ENCODE results near the gene KRT20. TPM values are rescaled to one million over a fixed set of nuclear protein-coding genes. Genes with fewer than 3 reads are reported as not detected.

KRT20 gene
- total and polyA plus RNA-seq, 5 donors: 0.14 TPM; not detected in 4

DNA sequence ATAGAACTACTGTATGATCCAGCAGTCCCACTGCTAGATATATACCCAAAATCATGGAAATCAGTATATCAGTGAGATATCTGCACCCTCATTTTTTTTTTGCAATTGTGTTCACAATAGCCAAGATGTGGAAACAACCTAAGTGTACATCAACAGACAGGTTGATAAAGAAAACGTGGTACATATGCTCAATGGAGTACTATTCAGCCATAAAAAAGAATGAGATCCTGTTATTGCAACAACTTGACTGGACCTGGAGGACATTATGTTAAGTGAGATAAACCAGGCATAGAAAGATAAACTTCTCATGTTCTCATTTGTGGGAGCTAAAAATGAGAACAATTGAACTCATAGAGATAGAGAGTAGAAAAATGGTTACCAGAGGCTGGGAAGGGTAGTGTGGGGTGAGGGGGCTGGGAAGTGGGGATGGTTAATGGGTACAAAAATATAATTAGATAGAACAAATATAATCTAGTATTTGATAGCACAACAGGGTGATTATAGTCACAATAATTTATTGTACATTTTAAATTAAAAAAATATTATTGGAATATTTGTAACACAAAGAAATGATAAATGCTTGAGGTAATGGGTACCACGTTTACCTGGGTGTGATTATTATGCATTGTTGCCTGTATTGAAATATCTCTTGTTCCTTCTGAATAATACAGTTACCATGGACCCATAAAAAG lies 54.8 kb downstream of the KRT20 start:
- Histone ChIP-seq H3K27me3 (ENCODE audit: control insufficient read depth, insufficient read depth) (no peaks in the 10 kb centered on the region), H3K27ac (ENCODE audit: low read length) (no peak overlapping the region), H3K9me3 (ENCODE audit: control insufficient read depth, low read length) (no peaks in the 10 kb centered on the region), H3K4me1 (ENCODE audit: control insufficient read depth, insufficient read depth, low read length) (peaks cover 8% of the 10 kb centered on the region), H3K4me3 (ENCODE audit: low read length) (no peak overlapping the region)
- WGBS: 88% methylated on average over 2 of the region's 2 CpGs
- intact Hi-C loops (cut with DNase I): no loop called here
- no peak for ATAC-seq
- DNase-seq: no peak

DNA sequence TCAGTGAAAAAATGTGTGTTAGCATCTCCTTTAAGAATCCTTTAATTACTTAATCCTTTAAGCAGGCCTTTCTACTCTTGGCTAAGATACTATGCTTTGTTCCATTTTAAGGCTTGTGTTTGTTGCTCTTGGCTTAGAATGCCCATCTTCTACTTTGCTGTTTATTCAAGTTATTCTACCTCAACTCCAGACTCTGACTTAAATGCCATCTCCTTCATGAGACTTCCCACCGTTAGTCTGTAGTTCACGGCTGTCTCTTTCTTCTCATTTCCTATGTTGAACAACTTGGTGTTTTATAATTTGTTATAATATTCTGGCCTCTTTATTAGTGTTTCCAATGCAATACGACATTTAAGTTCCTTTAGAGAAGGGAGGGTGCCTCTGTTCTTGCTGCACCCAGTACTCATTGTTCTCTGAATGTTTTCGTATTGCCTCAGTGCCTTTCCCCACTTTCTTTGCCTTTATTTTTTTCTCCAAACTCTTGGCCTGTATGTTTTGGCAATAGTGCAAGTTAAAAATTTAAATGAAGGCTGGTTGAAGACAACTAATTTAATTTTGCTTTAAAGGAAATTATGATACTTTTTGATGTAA lies 56.5 kb downstream of the KRT20 start:
- 46% methylated on average over 4 of the region's 4 CpGs for WGBS
- intact Hi-C loops (cut with DNase I): no loop called here
- DNase-seq (no peak), ATAC-seq (peak; percentile 87 to 95)
- Histone ChIP-seq H3K27ac (ENCODE audit: low read length) (no peak overlapping the region), H3K9me3 (ENCODE audit: control insufficient read depth, low read length) (no peaks in the 10 kb centered on the region), H3K4me1 (ENCODE audit: control insufficient read depth, insufficient read depth, low read length) (peaks cover 8% of the 10 kb centered on the region), H3K27me3 (ENCODE audit: control insufficient read depth, insufficient read depth) (no peaks in the 10 kb centered on the region), H3K4me3 (ENCODE audit: low read length) (no peak overlapping the region)

DNA sequence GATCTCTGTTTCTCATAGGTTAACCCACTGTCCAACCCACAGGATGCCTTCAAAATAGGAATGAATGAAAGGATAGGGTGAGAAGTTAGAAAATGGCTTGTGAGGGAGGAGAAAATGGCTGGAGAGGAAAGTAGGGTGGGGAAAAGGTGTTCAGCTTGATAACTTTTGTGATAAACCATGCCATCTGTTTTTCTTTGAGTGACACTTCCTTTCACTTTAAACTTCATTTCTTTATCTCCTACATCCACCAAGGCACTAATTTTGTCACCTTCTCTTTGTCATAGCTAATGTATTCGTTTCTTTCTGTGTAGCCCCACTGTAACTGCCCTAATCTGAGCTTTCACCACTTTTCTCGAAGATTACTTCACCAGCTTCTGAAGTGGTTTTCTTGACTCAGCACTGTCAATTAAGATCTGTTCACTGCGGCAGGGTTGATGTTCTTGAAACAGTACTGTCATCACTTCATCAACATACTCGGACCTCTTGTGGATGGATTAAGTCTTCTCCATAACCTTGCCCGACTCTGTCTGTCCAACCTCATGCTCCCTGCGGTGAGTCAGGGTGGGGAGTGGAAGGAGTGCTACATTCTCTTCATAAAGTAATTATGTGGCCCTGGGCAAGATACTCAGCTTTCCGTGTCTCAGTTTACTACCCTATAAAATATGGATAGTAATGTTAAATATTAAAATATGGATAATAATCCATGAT lies 57.1 kb downstream of the KRT20 start:
- Histone ChIP-seq H3K4me1 (ENCODE audit: control insufficient read depth, insufficient read depth, low read length) (peaks cover 8% of the 10 kb centered on the region), H3K9me3 (ENCODE audit: control insufficient read depth, low read length) (no peaks in the 10 kb centered on the region), H3K27ac (ENCODE audit: low read length) (peak overlapping the region; percentile 77), H3K4me3 (ENCODE audit: low read length) (no peak overlapping the region), H3K27me3 (ENCODE audit: control insufficient read depth, insufficient read depth) (no peaks in the 10 kb centered on the region)
- intact Hi-C loops (cut with DNase I): no loop called here
- DNase-seq (peak in 2 of 3 donors; percentile 12 to 41), ATAC-seq (peak; percentile 67 to 81)
- WGBS: 34% methylated on average over 7 of the region's 7 CpGs

Other genes with a start within 250 kb of the KRT20 start
- gene SMARCE1, start 237.4 kb downstream of the KRT20 start, total RNA-seq: 10 to 100 TPM; 69.2 to 72.0 (median 71.4) TPM
- 51.8 TPM for gene SMARCE1, start 237.4 kb downstream of the KRT20 start, polyA plus RNA-seq
- gene KRT222, start 220.1 kb downstream of the KRT20 start, total RNA-seq: 1 to 10 TPM in 1 of 4 donors, under 1 TPM in 3; 0.45 to 1.4 (median 0.58) TPM
- 1.5 TPM for gene KRT222, start 220.1 kb downstream of the KRT20 start, polyA plus RNA-seq
- gene KRT24, start 181.5 kb downstream of the KRT20 start, total RNA-seq: not detected
- gene KRT24, start 181.5 kb downstream of the KRT20 start, polyA plus RNA-seq: 0.16 TPM
- not detected for gene KRT25, start 129.9 kb downstream of the KRT20 start, total RNA-seq
- gene KRT25, start 129.9 kb downstream of the KRT20 start, polyA plus RNA-seq: not detected
- not detected for gene KRT26, start 113.0 kb downstream of the KRT20 start, total RNA-seq
- gene KRT26, start 113.0 kb downstream of the KRT20 start, polyA plus RNA-seq: not detected
- under 1 TPM in 1 of 4 donors, not detected in 3; 0.21 TPM for gene KRT27, start 102.7 kb downstream of the KRT20 start, total RNA-seq
- gene KRT27, start 102.7 kb downstream of the KRT20 start, polyA plus RNA-seq: 0.43 TPM
- gene KRT28, start 85.3 kb downstream of the KRT20 start, total RNA-seq: not detected
- not detected for gene KRT28, start 85.3 kb downstream of the KRT20 start, polyA plus RNA-seq
- gene KRT10, start 62.6 kb downstream of the KRT20 start, total RNA-seq: 10 to 100 TPM; 65.8 to 79.5 (median 74.0) TPM
- gene KRT10, start 62.6 kb downstream of the KRT20 start, polyA plus RNA-seq: 71.8 TPM
- not detected for gene KRT12, start 18.0 kb downstream of the KRT20 start, total RNA-seq
- gene KRT12, start 18.0 kb downstream of the KRT20 start, polyA plus RNA-seq: not detected
- not detected for gene KRT23, start 52.4 kb upstream of the KRT20 start, total RNA-seq
- gene KRT23, start 52.4 kb upstream of the KRT20 start, polyA plus RNA-seq: not detected
- not detected for gene KRT39, start 81.7 kb upstream of the KRT20 start, total RNA-seq
- not detected for gene KRT39, start 81.7 kb upstream of the KRT20 start, polyA plus RNA-seq
- not detected for gene KRT40, start 99.1 kb upstream of the KRT20 start, total RNA-seq
- not detected for gene KRT40, start 99.1 kb upstream of the KRT20 start, polyA plus RNA-seq
- not detected for gene KRTAP3-3, start 108.9 kb upstream of the KRT20 start, total RNA-seq
- not detected for gene KRTAP3-3, start 108.9 kb upstream of the KRT20 start, polyA plus RNA-seq
- gene KRTAP3-2, start 114.7 kb upstream of the KRT20 start, total RNA-seq: not detected
- gene KRTAP3-2, start 114.7 kb upstream of the KRT20 start, polyA plus RNA-seq: not detected
- gene KRTAP3-1, start 123.9 kb upstream of the KRT20 start, total RNA-seq: not detected
- not detected for gene KRTAP3-1, start 123.9 kb upstream of the KRT20 start, polyA plus RNA-seq
- gene KRTAP1-5, start 142.0 kb upstream of the KRT20 start, total RNA-seq: not detected
- gene KRTAP1-5, start 142.0 kb upstream of the KRT20 start, polyA plus RNA-seq: not detected
- gene KRTAP1-4, start 145.0 kb upstream of the KRT20 start, total RNA-seq: not detected
- not detected for gene KRTAP1-4, start 145.0 kb upstream of the KRT20 start, polyA plus RNA-seq
- not detected for gene KRTAP1-3, start 149.6 kb upstream of the KRT20 start, total RNA-seq
- not detected for gene KRTAP1-3, start 149.6 kb upstream of the KRT20 start, polyA plus RNA-seq
- gene KRTAP1-1, start 156.2 kb upstream of the KRT20 start, total RNA-seq: not detected
- gene KRTAP1-1, start 156.2 kb upstream of the KRT20 start, polyA plus RNA-seq: not detected
- gene KRTAP2-1, start 162.1 kb upstream of the KRT20 start, total RNA-seq: not detected
- gene KRTAP2-1, start 162.1 kb upstream of the KRT20 start, polyA plus RNA-seq: not detected
- not detected for gene KRTAP2-2, start 170.0 kb upstream of the KRT20 start, total RNA-seq
- not detected for gene KRTAP2-2, start 170.0 kb upstream of the KRT20 start, polyA plus RNA-seq
- gene KRTAP2-3, start 174.9 kb upstream of the KRT20 start, total RNA-seq: not detected
- not detected for gene KRTAP2-3, start 174.9 kb upstream of the KRT20 start, polyA plus RNA-seq
- gene KRTAP2-4, start 180.6 kb upstream of the KRT20 start, total RNA-seq: not detected
- gene KRTAP2-4, start 180.6 kb upstream of the KRT20 start, polyA plus RNA-seq: not detected
- not detected for gene KRTAP4-7, start 198.9 kb upstream of the KRT20 start, total RNA-seq
- not detected for gene KRTAP4-7, start 198.9 kb upstream of the KRT20 start, polyA plus RNA-seq
- not detected for gene KRTAP4-8, start 212.9 kb upstream of the KRT20 start, total RNA-seq
- not detected for gene KRTAP4-8, start 212.9 kb upstream of the KRT20 start, polyA plus RNA-seq
- not detected for gene KRTAP4-16, start 217.0 kb upstream of the KRT20 start, total RNA-seq
- not detected for gene KRTAP4-16, start 217.0 kb upstream of the KRT20 start, polyA plus RNA-seq
- gene KRTAP4-9, start 220.1 kb upstream of the KRT20 start, total RNA-seq: not detected
- not detected for gene KRTAP4-9, start 220.1 kb upstream of the KRT20 start, polyA plus RNA-seq
- not detected for gene KRTAP4-11, start 233.1 kb upstream of the KRT20 start, total RNA-seq
- gene KRTAP4-11, start 233.1 kb upstream of the KRT20 start, polyA plus RNA-seq: not detected
- not detected for gene KRTAP4-12, start 238.9 kb upstream of the KRT20 start, total RNA-seq
- gene KRTAP4-12, start 238.9 kb upstream of the KRT20 start, polyA plus RNA-seq: not detected